Activated CD8-positive, alpha-beta memory T cell treated with anti-CD3 and anti-CD28 coated beads for 4 hours (primary cell): ENCODE results near the gene DNAJC5G.
"Not testable (repeated sequence)": the region's sequence is repeated elsewhere in the genome, so short reads cannot be mapped to it uniquely, and the experiment has no call there.

Experiments used
- DNase-seq, 2 donors: peaks; one replicate each; pipeline ENCODE4 v3.0.0-alpha.2; 2020; ENCODE audit warnings: low read depth in 2 of 2

The DNAJC5G gene

GRCh38 chr2:27281442-27281841 lies 6.2 kb downstream of the DNAJC5G start:
- DNase-seq = no peak

GRCh38 chr2:27281855-27282559 lies 6.8 kb downstream of the DNAJC5G start, which contains the start of gene TRIM54:
TSS of gene TRIM54 (plus strand) at chr2:27282429. CDS start at chr2:27282732, 303 bp downstream.
- no peak for DNase-seq

DNA sequence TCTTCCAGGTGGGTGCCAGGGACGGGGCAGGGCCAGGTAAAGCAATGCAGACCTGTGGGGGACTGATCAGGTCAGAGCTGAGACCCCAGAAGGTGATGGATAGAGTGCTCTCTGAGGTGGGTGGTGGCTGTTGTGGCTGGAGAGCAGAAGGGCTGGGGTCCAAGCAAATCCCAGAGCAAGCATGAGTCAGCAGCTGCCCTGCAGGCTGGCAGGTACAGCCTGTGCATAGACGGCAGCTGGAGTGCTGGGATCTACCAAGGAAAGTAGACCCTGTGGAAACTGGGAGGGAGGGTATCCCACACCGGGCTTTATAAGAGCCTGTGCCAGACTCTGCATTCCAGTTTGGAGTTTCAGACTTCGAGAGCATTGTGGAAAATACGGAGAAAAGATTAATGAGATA lies 7.7 kb downstream of the DNAJC5G start:
- no peak for DNase-seq

DNA sequence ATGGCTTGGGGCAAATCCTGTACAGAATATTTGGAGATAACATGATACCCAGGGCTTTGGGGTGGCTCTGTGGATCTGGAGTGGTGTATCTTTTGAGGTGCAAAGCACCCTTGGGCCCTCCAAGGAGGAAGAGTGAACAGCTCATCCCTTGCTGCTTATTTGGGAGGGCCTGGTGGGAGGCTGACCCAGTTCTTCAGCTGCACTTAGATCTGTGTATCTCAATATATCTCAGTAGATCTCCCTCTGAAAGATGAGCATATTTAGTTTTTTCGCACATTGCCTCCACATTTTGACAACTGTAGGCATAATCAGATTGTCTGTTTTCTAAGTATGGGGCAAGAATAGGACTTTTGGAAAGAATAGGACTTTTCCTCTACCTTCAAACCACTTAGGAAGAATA lies 9.8 kb downstream of the DNAJC5G start:
- DNase-seq = no peak

- DNase-seq = no peak
These were observed 10.2 kb downstream of the DNAJC5G start for GRCh38 chr2:27285481-27285880.

DNA sequence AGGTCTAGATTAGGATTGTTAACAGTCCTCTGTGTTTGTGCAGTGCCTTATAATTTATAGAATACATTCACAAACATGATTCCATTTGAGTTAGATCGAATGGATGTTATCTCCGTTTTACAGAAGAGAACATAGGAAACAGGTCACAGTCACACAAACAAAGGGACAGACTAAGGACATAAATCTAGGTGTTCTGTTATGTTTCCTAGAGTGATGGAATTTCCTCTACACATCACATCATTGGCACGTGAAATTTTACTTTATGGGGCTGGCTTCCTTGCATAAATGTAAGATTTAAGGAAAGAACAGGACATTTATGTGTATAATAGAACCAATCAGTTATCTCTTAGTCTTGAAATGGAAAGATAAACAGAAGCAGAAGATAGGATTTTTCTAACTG lies 13.4 kb downstream of the DNAJC5G start:
- DNase-seq = no peak

DNA sequence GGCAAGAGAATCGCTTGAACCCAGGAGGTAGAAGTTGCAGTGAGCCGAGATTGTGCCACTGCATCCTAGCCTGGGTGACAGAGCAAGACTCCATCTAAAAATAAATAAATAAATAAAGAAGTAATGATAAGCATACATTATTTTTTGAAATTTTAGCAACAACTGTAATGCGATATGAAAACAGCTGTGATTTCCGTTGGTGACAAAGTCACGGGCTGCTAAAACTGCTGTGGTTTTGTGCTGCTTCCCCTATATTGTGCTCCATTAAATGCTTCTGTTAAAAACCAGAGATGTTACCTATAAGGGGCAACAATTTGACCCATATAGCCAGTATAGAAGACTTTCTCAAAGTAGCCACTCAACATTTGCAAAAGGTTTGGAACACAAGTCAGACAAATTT lies 15.3 kb downstream of the DNAJC5G start:
- DNase-seq = no peak

GRCh38 chr2:27291865-27292264 lies 16.6 kb downstream of the DNAJC5G start:
- no peak for DNase-seq

DNA sequence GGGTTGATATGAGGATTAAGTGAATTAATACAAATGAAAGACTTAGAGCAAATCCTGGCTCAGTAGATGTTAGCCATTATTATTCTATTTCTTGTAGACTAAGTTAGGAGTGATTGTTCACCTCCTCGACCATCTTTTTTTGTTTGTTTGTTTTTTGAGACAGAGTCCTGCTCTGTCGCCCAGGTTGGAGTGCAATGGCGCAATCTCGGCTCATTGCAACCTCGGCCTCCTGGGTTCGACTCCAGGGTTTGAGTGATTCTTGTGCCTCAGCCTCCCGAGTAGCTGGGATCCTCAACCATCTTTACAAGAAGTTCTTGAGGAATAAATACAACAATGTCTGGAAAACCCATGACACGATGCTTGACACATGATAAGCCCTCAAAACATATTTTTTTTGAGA lies 19.7 kb downstream of the DNAJC5G start:
- no peak for DNase-seq

- DNase-seq = no peak
These were observed 21.2 kb downstream of the DNAJC5G start for GRCh38 chr2:27296481-27296880.

DNA sequence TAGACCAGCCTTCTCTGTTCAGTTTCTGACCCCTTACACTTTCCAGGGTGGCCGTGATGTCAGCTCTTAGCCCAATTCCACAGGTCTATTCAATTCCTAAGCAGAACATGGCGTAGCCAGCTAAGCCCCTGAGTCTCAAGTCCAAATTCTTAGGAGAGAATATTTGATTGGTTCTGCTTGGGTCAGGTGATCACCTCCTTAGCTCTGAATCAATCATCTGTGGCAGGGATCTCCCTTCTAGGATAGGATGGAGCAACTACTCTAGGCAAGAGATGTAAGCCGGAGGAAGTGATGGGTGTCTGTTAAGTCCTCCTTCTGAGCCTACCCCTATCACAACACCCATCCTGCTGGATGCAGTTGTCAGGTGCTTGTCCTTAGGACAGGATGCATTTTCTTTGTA lies 22.0 kb downstream of the DNAJC5G start:
- no peak for DNase-seq

DNA sequence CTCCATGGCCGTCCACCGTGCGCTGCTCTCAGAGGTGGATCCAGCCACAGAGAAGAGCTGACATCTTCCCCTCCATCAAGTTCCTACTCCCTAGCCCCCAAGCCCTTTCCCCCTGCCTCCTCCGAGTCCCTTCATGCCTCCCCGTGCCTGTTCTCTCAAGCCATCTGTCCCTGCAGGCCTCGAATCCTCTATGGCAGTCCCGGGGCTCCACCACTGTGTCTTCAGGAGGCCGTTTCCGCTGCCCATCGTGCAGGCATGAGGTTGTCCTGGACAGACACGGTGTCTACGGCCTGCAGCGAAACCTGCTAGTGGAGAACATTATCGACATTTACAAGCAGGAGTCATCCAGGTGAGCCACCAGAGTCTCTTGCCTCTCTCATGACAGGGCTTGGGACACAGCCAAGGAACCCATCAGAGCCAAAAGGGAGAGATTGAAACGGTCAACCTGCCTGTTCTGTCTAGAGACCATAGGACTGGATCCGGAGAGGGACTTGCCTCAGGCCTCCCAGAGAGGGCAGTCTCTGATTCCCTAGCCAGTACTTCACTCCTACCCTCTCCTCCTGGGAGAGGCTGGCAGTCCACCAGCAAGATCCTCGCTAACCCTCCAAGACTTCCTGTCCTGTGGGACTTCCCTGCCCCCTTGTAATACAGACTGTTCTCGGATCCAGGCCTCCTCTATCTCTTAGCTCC lies 23.3 kb downstream of the DNAJC5G start:
- DNase-seq = no peak

- DNase-seq = not testable (repeated sequence)
These were observed 25.4 kb downstream of the DNAJC5G start for GRCh38 chr2:27300606-27301005.

DNA sequence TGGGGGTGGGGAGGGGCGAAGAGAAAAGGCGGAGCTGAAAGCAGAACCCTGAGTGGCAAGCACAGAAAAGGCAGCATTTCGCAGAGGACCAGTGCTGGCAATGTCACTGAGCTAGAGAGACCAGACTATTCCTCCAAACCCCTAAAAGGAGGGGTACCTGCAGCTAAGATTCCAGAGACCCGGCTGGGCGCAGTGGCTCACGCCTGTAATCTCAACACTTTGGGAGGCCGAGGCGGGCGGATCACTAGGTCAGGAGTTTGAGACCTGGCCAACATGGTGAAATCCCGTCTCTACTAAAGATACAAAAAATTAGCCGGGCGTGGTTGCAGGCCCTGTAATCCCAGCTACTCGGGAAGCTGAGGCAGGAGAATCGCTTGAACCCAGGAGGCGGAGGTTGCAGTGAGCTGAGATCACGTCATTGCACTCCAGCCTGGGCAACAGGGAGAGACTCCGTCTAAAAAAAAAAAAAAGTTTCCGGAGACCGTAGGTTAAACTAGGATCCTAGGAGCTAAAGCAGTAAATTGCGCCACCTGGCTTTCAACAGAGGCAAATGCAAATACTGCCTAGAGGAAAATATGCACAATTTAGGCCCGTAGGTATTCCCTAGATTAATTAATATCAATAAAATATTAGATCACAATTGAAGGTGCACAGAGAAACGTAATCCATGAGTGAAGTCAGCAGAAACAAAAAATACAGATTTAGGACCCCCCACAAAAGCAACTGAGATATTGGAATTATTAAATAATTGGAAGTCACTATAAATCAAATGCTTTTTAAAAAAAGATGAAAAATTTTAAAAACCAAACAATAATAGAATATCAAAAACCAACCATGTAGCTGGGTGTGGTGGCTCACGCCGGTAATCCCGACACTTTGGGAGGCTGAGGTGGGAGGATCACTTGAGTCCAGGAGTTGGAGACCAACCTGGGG lies 28.1 kb downstream of the DNAJC5G start:
- no peak for DNase-seq

DNA sequence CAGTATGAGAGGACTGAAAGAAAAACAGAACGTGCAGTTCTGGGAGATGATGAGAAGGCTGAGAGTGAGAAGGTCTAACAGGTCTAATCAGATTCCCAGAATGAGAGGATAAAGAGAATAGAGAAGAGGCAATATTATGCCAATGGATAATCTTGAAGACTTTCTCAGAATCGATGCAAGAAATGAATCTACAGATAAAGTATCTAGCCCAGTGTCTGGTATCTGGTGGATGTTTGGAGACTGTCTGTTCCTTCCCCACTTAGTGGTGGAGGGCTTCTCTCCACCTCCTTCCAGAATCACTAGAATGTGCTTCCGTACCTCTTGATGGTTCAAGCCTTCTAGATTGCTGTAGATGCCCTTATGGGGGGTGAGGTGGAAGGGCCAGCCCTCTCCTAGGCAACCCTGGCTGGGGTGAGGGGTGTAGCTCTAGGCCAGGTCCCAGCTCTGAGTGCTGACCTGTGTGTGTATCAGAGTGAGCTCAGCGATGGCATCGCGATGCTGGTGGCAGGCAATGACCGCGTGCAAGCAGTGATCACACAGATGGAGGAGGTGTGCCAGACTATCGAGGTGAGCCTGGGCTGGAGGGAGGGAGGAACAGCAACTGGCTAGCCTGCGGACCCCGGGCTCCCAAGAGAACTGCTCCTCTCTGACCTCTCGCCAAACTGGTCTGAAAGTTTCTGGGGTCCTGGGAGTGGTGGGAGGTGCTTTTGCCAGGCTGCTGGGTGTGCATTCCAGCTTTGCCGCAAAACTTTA lies 29.4 kb downstream of the DNAJC5G start:
- no peak for DNase-seq

GRCh38 chr2:27305516-27305915 lies 30.3 kb downstream of the DNAJC5G start:
- DNase-seq = no peak

- DNase-seq = no peak
These were observed 30.9 kb downstream of the DNAJC5G start for GRCh38 chr2:27306136-27306535.

- no peak for DNase-seq
These were observed 31.5 kb downstream of the DNAJC5G start for GRCh38 chr2:27306573-27307286.

DNA sequence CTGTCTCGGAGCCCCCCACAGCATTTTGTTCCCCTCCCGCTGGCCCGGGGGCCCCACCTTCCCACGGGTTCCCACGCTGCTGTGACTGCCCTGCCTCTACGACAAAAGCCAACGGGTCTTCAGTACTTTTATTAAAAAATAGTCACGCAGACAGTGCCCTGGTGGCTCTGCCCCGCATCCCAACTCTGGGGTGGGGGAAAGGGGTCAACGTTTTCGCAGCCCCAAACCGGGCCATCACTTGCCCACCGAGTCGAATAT lies 32.0 kb downstream of the DNAJC5G start:
- DNase-seq = no peak

DNA sequence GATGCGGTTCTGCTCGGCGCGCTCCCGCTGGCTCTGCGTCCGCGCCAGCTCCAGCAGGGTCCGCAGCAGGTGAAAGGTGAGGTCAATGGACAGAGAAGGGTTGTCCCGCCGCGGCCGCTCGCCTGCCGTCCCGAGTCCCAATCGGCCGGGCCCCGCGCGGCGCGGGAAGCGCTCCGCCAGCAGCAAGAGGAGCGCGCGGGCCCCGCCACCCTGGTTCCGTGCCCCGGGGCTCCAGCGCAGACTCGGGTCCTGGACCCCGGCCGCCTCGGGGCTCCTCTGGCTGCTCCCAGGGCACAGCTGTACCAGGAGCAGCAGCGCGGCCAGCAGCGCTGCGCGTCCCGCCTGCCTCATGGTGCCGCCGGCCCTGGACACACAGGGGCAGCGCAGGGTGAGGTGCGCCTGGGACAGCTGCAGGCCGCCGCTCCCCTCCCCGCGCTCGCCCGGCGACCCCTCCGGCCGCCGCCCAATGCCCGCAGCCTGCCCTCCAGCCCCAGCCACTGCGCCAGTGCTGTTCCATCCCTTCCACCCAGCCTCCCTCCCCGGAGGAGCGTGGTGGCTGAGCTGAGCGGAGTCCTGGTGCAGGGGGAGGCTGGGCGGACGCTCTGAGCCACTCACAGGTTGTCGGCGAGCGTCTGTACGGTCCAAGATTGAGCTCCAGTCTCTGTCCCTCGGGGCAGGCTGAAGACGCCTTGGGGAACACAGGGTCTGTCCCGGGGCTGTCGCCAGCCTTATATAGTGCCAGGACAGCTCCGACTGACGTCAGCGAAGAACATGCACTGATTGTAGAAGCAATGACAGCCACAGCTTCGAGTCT lies 32.5 kb downstream of the DNAJC5G start:
- no peak for DNase-seq
